Osteoblast (primary cell): Measurements from ENCODE around the gene SPTBN1. TPM values are rescaled to one million over a fixed set of nuclear protein-coding genes. Genes with fewer than 3 reads are reported as not detected.

ENCODE experiments used
- DNase-seq: peaks from one replicate; pipeline ENCODE4 v3.0.0; 2011; ENCODE audit warnings: low spot score, mixed read lengths; ENCODE audit not compliant: insufficient read length; ENCODE audit errors: missing footprints
- H2AFZ ChIP-seq: 2 replicates; pipeline ENCODE4 v1.6.0; 2011; ENCODE audit warnings: mild to moderate bottlenecking, low read length
- H3K27ac ChIP-seq: 2 replicates; pipeline ENCODE4 v1.5.1; 2011; ENCODE audit warnings: mild to moderate bottlenecking, low read depth, low read length, moderate library complexity
- H3K27me3 ChIP-seq: 2 replicates; pipeline ENCODE4 v1.6.0; 2012; ENCODE audit warnings: mild to moderate bottlenecking, control low read depth, inconsistent platforms, low read length, moderate library complexity; ENCODE audit not compliant: insufficient read depth
- H3K36me3 ChIP-seq: 2 replicates; pipeline ENCODE4 v1.5.1; 2011; ENCODE audit warnings: mild to moderate bottlenecking, low read length, control low read depth, moderate library complexity; ENCODE audit not compliant: insufficient read depth
- H3K4me1 ChIP-seq: 2 replicates; pipeline ENCODE4 v1.5.1; 2011; ENCODE audit warnings: mild to moderate bottlenecking, low read length, control low read depth, moderate library complexity; ENCODE audit not compliant: insufficient read depth
- H3K4me2 ChIP-seq: 2 replicates; pipeline ENCODE4 v1.6.0; 2011; ENCODE audit warnings: mild to moderate bottlenecking, low read length; ENCODE audit not compliant: insufficient read depth
- H3K4me3 ChIP-seq: fragments of 200-600 bp; sonication (generic); 3 replicates; pipeline ENCODE4 v1.5.1; 2012; ENCODE audit warnings: mild to moderate bottlenecking, low read length, inconsistent platforms; ENCODE audit not compliant: insufficient read depth
- H3K79me2 ChIP-seq: 2 replicates; pipeline ENCODE4 v1.6.0; 2012; ENCODE audit warnings: mild to moderate bottlenecking, low read length, control low read depth, inconsistent platforms; ENCODE audit not compliant: insufficient read depth
- H3K9me3 ChIP-seq: 2 replicates; pipeline ENCODE4 v1.5.1; 2011; ENCODE audit warnings: low read depth, low read length, control low read depth
- H4K20me1 ChIP-seq: 2 replicates; pipeline ENCODE4 v1.6.0; 2012; ENCODE audit warnings: mild to moderate bottlenecking, low read length, control low read depth; ENCODE audit not compliant: insufficient read depth
- CTCF ChIP-seq: IDR thresholded peaks from 2 replicates; pipeline ENCODE4 v1.5.1; 2011; ENCODE audit warnings: mild to moderate bottlenecking, low read depth, low read length, moderate library complexity; ENCODE audit errors: extremely low read depth
- total RNA-seq: library from RNA; depleted of rRNA; stranded (reverse); fragments of >200 nt; gene quantifications from 2 replicates; pipeline ENCODE4 v1.2.3, GENCODE V29; 2012

Gene SPTBN1
- total RNA-seq, 1 donor, result 249 TPM

GRCh38 chr2:54613794-54614257 lies 157.7 kb downstream of the SPTBN1 start:
- no peaks in the 10 kb centered on the region for H3K9me3 ChIP-seq
- peaks cover 23% of the 10 kb centered on the region for H3K4me1 ChIP-seq
- H3K27me3 ChIP-seq, result no peaks in the 10 kb centered on the region
- no peak overlapping the region for H3K4me3 ChIP-seq
- no peak for DNase-seq
- peaks cover 51% of the 10 kb centered on the region for H3K36me3 ChIP-seq
- no peak overlapping the region for H2AFZ ChIP-seq
- TF ChIP-seq CTCF, result no peak
- H3K4me2 ChIP-seq, result peak overlapping the region; percentile 38
- peaks cover 14% of the 10 kb centered on the region for H4K20me1 ChIP-seq
- H3K27ac ChIP-seq, result peak overlapping the region; percentile 62
- H3K79me2 ChIP-seq, result peaks cover 83% of the 10 kb centered on the region

DNA sequence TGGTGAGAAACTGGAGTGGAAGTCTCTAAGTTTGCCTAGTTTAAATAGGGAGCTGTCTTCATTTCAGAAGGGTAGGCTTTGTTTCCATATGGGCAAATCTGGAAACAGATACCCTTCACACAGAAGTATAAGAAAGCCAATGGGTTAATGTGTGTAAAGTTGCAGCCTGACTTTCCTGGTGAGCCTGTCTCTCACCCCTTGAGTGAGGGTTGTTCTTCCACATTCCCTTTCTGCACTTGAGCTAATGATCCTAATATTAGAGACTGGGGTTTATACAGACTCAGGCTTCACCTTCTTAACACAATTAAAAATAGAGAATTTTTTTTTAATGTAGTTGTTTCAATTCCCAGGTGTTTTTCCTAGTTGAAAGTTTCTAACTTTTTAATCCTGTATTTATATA lies 158.7 kb downstream of the SPTBN1 start:
- Histone ChIP-seq H3K27ac (peak overlapping the region; percentile 62), H3K4me1 (peaks cover 26% of the 10 kb centered on the region), H3K9me3 (no peaks in the 10 kb centered on the region), H3K4me3 (no peak overlapping the region), H3K79me2 (peaks cover 79% of the 10 kb centered on the region), H2AFZ (no peak overlapping the region), H3K4me2 (no peak overlapping the region), H4K20me1 (peaks cover 5% of the 10 kb centered on the region), H3K36me3 (peaks cover 57% of the 10 kb centered on the region), H3K27me3 (no peaks in the 10 kb centered on the region)
- TF ChIP-seq CTCF, result no peak
- no peak for DNase-seq

- no peak overlapping the region for H3K4me2 ChIP-seq
- no peak for DNase-seq
- TF ChIP-seq CTCF, result no peak
- no peak overlapping the region for H3K4me3 ChIP-seq
- no peaks in the 10 kb centered on the region for H3K27me3 ChIP-seq
- no peaks in the 10 kb centered on the region for H3K9me3 ChIP-seq
- H4K20me1 ChIP-seq, result peaks cover 3% of the 10 kb centered on the region
- peaks cover 81% of the 10 kb centered on the region for H3K79me2 ChIP-seq
- no peak overlapping the region for H3K27ac ChIP-seq
- no peak overlapping the region for H2AFZ ChIP-seq
- H3K36me3 ChIP-seq, result peaks cover 69% of the 10 kb centered on the region
- peaks cover 26% of the 10 kb centered on the region for H3K4me1 ChIP-seq
These were observed 159.9 kb downstream of the SPTBN1 start for GRCh38 chr2:54615832-54616534.

- no peaks in the 10 kb centered on the region for H3K9me3 ChIP-seq
- H3K4me2 ChIP-seq, result no peak overlapping the region
- no peak for DNase-seq
- H3K27ac ChIP-seq, result no peak overlapping the region
- peaks cover 76% of the 10 kb centered on the region for H3K36me3 ChIP-seq
- H3K27me3 ChIP-seq, result no peaks in the 10 kb centered on the region
- no peak overlapping the region for H2AFZ ChIP-seq
- peaks cover 79% of the 10 kb centered on the region for H3K79me2 ChIP-seq
- H3K4me3 ChIP-seq, result no peak overlapping the region
- no peaks in the 10 kb centered on the region for H4K20me1 ChIP-seq
- peaks cover 26% of the 10 kb centered on the region for H3K4me1 ChIP-seq
- no peak for TF ChIP-seq CTCF
These were observed 161.3 kb downstream of the SPTBN1 start for GRCh38 chr2:54617409-54617808.
